GM18526 (cell line): ENCODE data around the gene CD109.

Source experiments
- POLR2A ChIP-seq: IDR thresholded peaks from 3 replicates; pipeline ENCODE4 v1.6.1; 2011; ENCODE audit not compliant: insufficient read length; ENCODE audit errors: extremely low read depth

The CD109 gene

GRCh38 chr6:73792738-73793137 is 96.7 kb downstream of the CD109 start:
- no peak for TF ChIP-seq POLR2A

- no peak for TF ChIP-seq POLR2A
Observed at GRCh38 chr6:73796881-73797280, 100.9 kb downstream of the CD109 start.

- no peak for TF ChIP-seq POLR2A
Observed at GRCh38 chr6:73797861-73798260, 101.9 kb downstream of the CD109 start.

GRCh38 chr6:73798592-73798991 is 102.6 kb downstream of the CD109 start:
- TF ChIP-seq POLR2A, result no peak

GRCh38 chr6:73800997-73801396 is 105.0 kb downstream of the CD109 start:
- TF ChIP-seq POLR2A, result no peak

GRCh38 chr6:73801652-73802268 is 105.8 kb downstream of the CD109 start:
- no peak for TF ChIP-seq POLR2A

GRCh38 chr6:73802366-73802765 is 106.4 kb downstream of the CD109 start:
- TF ChIP-seq POLR2A, result no peak

GRCh38 chr6:73803562-73804241 is 107.7 kb downstream of the CD109 start:
- no peak for TF ChIP-seq POLR2A

GRCh38 chr6:73811706-73812105 is 115.7 kb downstream of the CD109 start:
- TF ChIP-seq POLR2A, result no peak

- TF ChIP-seq POLR2A, result no peak
Observed at GRCh38 chr6:73817253-73817652, 121.2 kb downstream of the CD109 start.

GRCh38 chr6:73823046-73823735 is 127.2 kb downstream of the CD109 start:
- TF ChIP-seq POLR2A, result no peak

- no peak for TF ChIP-seq POLR2A
Observed at GRCh38 chr6:73823832-73824231, 127.8 kb downstream of the CD109 start.

GRCh38 chr6:73826571-73826970 is 130.6 kb downstream of the CD109 start:
- TF ChIP-seq POLR2A, result no peak

- no peak for TF ChIP-seq POLR2A
Observed at GRCh38 chr6:73830119-73830518, 134.1 kb downstream of the CD109 start.

GRCh38 chr6:73832313-73832712 is 136.3 kb downstream of the CD109 start:
- no peak for TF ChIP-seq POLR2A

GRCh38 chr6:73854998-73855718 is 159.2 kb downstream of the CD109 start:
- no peak for TF ChIP-seq POLR2A
